MM.1S (cell line): ENCODE measurements around the gene BCR.

Source experiments
- EZH2 ChIP-seq: fragments of 300-600 bp; sonication (generic); optimal IDR thresholded peaks from 2 replicates; pipeline ENCODE3; 2017; ENCODE audit warnings: low read depth, mild to moderate bottlenecking, antibody characterized with exemption, low read length, mixed read lengths
- EZH2phosphoT487 ChIP-seq: fragments of 300-600 bp; sonication (generic); IDR thresholded peaks from 2 replicates; pipeline ENCODE4 v1.6.1; 2018; ENCODE audit warnings: antibody characterized with exemption, low read length
- TF ChIP-seq, protein P1 (sequence below): fragments of 300-600 bp; sonication (generic); IDR thresholded peaks from 2 replicates; pipeline ENCODE4 v1.5.1; 2016; ENCODE audit warnings: antibody characterized with exemption, low read length, mixed read lengths

DNA sequence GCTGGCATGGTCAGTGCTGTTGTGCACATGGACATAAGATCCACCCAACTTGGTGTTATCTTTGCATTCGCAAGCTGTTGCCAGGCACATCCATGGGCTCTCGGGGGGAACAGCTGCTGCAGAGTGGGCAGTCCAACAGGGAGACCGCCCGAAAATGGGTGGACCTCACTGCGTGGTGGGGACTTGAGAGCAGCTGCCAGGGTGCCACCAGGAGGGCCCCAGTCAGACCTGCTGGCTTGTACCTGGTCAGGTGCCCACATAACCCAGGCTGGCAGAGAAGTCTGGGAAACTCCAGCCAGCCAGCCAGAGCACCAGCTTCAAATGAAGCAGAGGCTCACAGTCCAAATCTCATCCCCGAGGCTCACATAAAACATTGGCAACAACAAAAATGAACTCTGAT is 120.2 kb downstream of the BCR start:
- TF ChIP-seq, protein P1, sequence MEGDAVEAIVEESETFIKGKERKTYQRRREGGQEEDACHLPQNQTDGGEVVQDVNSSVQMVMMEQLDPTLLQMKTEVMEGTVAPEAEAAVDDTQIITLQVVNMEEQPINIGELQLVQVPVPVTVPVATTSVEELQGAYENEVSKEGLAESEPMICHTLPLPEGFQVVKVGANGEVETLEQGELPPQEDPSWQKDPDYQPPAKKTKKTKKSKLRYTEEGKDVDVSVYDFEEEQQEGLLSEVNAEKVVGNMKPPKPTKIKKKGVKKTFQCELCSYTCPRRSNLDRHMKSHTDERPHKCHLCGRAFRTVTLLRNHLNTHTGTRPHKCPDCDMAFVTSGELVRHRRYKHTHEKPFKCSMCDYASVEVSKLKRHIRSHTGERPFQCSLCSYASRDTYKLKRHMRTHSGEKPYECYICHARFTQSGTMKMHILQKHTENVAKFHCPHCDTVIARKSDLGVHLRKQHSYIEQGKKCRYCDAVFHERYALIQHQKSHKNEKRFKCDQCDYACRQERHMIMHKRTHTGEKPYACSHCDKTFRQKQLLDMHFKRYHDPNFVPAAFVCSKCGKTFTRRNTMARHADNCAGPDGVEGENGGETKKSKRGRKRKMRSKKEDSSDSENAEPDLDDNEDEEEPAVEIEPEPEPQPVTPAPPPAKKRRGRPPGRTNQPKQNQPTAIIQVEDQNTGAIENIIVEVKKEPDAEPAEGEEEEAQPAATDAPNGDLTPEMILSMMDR: no peak
- no peak for TF ChIP-seq EZH2
- TF ChIP-seq EZH2phosphoT487: no peak
